GM12873 (cell line): ENCODE results near the gene GLP1R.

ENCODE experiments used
- TF ChIP-seq, protein P1 (sequence below): IDR thresholded peaks from 2 replicates; pipeline ENCODE4 v1.5.1; 2012; ENCODE audit warnings: low read depth, mild to moderate bottlenecking, moderate library complexity, low read length, control low read depth; ENCODE audit not compliant: insufficient read depth; ENCODE audit errors: missing control alignments

GLP1R gene

DNA sequence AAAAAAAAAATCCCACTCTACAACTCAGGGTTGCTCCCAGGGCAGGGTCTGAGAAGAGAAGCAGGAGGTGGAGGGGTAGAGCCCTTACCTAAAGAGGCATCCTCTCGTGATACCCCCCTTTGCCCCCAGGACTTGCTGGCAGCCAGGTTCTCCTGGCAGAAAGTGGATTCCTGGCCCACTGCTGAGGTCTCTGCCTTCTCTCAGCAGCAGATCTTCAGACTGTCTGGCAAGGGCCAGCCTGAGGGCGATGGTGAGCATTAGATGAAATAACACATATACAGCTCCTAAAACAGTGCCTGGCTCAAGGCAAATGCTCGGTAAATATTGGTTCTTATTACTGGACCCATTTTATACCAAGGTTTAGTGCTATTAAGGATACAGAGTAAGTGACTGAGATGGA lies 4.8 kb upstream of the GLP1R start:
- TF ChIP-seq, protein P1, sequence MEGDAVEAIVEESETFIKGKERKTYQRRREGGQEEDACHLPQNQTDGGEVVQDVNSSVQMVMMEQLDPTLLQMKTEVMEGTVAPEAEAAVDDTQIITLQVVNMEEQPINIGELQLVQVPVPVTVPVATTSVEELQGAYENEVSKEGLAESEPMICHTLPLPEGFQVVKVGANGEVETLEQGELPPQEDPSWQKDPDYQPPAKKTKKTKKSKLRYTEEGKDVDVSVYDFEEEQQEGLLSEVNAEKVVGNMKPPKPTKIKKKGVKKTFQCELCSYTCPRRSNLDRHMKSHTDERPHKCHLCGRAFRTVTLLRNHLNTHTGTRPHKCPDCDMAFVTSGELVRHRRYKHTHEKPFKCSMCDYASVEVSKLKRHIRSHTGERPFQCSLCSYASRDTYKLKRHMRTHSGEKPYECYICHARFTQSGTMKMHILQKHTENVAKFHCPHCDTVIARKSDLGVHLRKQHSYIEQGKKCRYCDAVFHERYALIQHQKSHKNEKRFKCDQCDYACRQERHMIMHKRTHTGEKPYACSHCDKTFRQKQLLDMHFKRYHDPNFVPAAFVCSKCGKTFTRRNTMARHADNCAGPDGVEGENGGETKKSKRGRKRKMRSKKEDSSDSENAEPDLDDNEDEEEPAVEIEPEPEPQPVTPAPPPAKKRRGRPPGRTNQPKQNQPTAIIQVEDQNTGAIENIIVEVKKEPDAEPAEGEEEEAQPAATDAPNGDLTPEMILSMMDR: no peak

DNA sequence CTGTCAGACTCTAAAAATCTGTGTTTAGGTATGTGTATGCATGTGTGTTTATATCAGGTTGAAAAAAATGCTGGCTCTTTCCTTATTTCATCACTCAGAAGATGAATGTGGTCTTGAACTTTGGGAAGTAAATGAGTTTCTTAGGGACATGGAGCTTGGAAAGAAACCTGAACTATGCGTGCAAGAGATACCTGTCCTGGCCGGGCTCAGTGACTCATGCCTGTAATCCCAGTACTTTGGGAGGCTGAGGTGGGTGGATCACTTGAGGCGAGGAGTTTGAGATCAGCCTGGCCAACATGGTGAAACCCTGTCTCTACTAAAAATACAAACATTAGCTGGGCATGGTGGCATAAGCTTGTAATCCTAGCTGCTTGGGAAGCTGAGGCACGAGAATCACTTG lies 4.4 kb upstream of the GLP1R start:
- TF ChIP-seq, protein P1: no peak

DNA sequence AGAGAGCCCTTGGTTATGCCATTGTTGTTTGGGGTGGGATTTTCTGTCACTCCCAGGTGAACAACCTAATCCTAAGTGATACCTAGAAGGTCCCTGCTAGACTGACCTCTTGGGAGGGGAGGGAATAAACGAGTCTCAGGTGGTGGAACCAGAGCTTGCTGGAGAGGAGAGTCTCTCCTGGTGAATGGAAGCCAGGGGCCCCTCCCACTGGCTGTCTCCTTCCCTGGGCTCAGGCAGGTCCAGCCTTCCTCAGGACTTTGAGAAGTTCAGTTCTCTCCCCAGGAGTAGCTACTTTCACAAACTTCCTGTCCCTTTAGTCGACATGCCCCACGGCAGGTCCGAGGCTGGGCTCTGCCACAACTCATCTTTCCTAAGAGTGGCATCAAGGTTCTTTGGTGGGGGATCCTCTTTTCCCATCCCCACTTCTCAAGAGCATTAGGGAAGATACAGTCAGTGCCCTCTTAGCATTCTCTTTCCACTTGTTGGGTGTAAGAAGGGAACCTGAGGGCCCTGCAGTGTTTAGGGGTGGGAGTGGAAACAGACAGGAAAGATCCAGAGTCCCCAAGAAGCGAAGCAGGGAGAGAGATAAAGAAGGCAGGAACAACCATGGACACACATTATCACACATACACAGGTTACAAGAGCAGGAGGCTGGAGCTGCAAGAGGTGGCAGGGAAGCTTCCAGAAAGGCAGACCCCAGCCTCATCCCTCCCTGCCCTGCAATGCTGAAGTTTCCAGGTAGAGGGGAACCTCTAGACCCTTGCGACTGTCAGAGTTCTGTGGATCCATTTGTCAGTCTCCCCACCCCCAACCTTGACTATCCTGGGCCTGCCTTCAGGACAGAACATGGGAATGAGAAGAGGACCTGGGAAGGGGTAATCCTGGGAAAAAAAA lies 900 bp upstream of the GLP1R start:
- TF ChIP-seq, protein P1: no peak

DNA sequence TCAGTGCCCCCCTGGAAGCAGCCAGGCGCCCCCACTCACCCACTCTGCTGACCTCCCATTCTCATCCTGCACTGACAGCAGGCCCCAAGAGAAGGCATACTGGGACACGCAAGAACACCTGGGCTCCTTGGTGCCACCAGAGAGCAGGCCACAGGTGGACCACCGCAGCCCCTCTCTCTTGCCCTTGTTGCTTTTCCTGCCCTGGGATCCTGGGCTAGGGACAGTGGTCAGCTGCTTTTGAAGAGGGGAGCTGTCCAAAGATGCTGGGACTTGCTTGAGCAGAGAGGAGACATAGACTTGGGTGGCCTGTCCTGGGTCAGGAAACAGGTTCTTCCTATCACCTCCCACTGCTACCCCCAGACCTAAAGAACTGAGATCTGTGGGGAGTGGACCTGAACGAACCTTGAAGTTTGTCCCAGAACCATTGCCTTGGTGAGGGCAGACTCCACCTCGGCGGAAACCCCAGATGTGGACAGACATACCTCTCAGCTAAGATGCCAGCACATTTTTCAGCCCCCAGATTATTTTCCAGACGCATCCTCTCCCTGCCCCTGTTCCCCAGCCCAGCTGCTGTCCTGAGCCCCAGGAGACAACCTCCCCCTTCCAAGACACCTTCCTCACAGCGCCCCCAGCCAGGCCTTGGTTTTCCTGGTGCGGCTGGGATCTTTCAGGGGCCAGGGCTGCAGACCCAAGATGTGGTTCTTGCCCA lies 1.1 kb downstream of the GLP1R start:
- TF ChIP-seq, protein P1: no peak

DNA sequence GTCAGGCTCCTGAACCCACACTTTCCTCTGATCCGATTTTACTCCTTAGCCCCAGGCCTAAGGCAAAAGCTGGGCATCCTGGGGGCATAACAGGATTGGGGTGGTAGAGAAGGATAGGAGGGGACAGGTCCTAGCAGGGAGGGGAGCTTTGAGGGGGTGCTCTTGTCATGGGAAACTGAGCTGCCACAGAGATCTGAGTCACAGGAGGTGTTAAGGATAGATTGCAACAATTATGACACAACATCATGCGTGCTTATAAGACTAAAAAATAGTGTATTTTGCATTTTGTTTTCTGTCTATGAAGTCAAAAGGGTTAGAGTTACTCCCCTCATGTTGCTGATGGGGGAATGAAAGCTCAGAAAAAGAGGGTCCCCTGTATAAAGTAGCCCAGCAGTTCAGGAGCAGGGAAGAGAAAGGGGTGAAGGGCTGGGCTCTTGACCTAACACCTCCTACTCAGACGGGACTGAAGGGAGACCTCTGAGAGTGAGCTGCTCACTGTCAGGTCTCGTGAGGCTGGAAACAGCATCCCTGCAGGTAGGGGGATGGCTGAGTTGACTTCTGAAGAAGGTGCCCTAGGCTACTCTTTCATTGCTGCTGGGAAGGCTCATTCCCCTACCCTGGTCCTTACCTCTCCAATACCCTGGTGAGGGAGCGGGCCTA lies 2.0 kb downstream of the GLP1R start:
- TF ChIP-seq, protein P1: no peak

DNA sequence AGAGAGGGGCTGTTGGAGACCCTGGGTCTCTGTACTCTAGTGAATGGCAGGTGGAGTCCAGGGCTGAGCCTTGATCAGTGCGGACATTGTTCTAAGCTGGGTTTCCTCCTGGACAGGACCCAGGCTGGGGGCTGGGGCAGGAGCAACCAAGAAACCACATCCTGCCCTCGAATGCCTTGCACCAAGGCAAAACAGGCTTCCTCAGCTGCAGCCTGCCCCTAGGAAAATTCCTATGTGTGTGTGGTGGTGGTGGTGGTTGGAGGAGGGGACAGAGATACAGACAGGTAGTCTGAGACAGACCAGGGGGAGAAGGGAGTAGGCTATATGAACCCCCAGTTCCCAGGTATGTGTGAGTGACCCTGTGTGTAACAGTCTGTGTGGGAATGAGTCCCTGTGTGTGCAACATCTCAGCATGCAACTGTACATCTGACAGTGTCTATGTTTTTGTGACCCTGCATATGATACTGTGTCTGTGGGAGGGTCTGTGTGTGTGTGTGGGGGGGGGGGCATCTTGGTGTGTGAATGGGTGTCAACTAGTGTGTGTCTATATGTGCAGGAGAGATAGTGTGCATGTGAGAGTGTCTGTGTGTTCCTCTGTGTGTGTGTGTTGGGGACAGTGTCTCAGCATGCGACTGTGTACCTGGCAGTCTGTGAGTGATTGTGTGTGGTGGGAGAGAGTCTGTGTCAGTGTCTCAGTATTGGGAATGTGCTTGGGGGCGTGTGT lies 3.0 kb downstream of the GLP1R start:
- TF ChIP-seq, protein P1: no peak

DNA sequence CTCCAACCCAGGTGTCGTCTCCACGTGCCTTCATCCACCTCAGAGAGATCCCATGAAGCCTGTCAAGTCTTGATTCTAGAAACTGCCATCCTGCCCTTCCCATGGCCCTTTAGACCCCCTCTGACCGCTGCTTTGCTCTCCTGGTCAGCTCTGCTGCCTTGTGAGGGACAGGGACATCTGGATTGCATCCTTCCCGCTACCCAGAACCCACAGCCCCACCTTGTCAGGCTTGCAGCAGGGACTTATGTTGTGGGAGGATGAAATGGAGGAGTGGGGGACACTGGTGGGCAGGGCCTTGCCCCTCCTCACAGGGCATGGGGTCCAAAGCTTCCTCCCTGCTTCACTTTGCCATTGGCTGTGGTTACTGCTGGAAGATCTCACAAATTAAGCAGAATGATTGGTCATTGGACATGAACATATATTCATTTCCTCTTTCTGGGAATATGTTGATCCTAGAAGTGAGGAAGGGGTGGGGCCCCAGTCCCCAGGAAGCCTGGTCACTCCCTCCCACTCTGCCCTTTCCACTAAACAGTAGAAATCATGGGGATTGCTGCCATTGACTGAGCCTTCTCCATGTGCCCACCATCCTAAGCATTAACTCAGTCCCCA lies 4.5 kb downstream of the GLP1R start:
- TF ChIP-seq, protein P1: no peak
